Measurements from ENCODE around the gene TMOD1. TPM values are rescaled to one million over a fixed set of nuclear protein-coding genes. Genes with fewer than 3 reads are reported as not detected.

The TMOD1 gene
- total and polyA plus RNA-seq, 2 of the 13 experiments (the other 11 are each of a cell fraction or from before 2014, with no cell fraction given): 0.04 to 0.07 TPM

GRCh38 chr9:97593960-97594359 is 92.5 kb downstream of the TMOD1 start:
- Histone ChIP-seq H3K9ac (ENCODE audit: insufficient read depth, low read depth, low read length) (no peak overlapping the region), H4K20me1 (ENCODE audit: insufficient read depth, low read length) (no peaks in the 10 kb centered on the region), H2AFZ (ENCODE audit: low read length) (no peak overlapping the region), H3K4me1 (ENCODE audit: insufficient read depth, low read length) (peaks cover 6% of the 10 kb centered on the region), H3K27me3 (ENCODE audit: control insufficient read depth in 1 of 2, insufficient read depth in 2 of 2, low read length in 2 of 2) (no peaks in the 10 kb centered on the region), H3K36me3 (replicated peaks in 1 of 2; ENCODE audit: control insufficient read depth in 1 of 2, insufficient read depth in 2 of 2, low read length in 2 of 2) (no peaks in the 10 kb centered on the region), H3K4me2 (ENCODE audit: low read depth, low read length) (no peak overlapping the region), H3K27ac (ENCODE audit: extremely low read length, insufficient read depth, low read length) (no peak overlapping the region), H3K4me3 (replicated peaks in 1 of 3; ENCODE audit: insufficient read depth in 1 of 3, low read depth in 2 of 3, low read length in 3 of 3) (no peak overlapping the region), H3K79me2 (ENCODE audit: insufficient read depth, low read length) (no peaks in the 10 kb centered on the region), H3K9me3 (ENCODE audit: low read length) (no peaks in the 10 kb centered on the region)
- DNase-seq (ENCODE audit: low spot score): no peak
- ATAC-seq: no peak
- no peak for FAIRE-seq
- intact Hi-C loops (cut with micrococcal nuclease; ENCODE audit: unreplicated experiment) (no loop called here), in situ Hi-C loops (cut with HindIII; ENCODE audit: extremely low pct_ligation_motif_present, low pct_unique_long_range_greater_than_20kb) (loop anchor here (10.0 kb wide), 1 partner anchor 129 kb away; no protein-coding TSS in a partner anchor)
- ChIA-PET CTCF (ENCODE audit: low intra/inter-chr PET ratio, low total read pairs) (no interaction called here), POLR2A (no interaction called here)
- WGBS (ENCODE audit: low lambda C conversion rate): 45% methylated on average over 4 of the region's 4 CpGs
- no TSS peak for BruUV-seq (replicated peaks)
- TF ChIP-seq NFE2L1 (CRISPR knock-in tag; IDR thresholded peaks at IDR 0.05; ENCODE audit: borderline replicate concordance): no peak
- no peak for TF ChIP-seq ZNF777 (CRISPR knock-in tag; IDR thresholded peaks at IDR 0.05)
- TF ChIP-seq, protein P1, sequence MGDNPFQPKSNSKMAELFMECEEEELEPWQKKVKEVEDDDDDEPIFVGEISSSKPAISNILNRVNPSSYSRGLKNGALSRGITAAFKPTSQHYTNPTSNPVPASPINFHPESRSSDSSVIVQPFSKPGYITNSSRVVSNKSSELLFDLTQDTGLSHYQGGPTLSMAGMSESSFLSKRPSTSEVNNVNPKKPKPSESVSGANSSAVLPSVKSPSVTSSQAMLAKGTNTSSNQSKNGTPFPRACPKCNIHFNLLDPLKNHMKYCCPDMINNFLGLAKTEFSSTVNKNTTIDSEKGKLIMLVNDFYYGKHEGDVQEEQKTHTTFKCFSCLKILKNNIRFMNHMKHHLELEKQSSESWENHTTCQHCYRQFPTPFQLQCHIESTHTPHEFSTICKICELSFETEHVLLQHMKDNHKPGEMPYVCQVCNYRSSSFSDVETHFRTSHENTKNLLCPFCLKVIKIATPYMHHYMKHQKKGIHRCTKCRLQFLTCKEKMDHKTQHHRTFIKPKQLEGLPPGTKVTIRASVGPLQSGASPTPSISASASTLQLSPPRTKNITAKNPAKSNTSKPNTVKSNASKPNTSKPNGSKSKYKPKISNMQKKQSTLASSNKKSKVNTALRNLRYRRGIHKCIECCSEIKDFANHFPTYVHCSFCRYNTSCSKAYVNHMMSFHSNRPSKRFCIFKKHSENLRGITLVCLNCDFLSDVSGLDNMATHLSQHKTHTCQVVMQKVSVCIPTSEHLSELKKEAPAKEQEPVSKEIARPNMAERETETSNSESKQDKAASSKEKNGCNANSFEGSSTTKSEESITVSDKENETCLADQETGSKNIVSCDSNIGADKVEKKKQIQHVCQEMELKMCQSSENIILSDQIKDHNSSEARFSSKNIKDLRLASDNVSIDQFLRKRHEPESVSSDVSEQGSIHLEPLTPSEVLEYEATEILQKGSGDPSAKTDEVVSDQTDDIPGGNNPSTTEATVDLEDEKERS (CRISPR knock-in tag; IDR thresholded peaks at IDR 0.05): no peak
- no peak for TF ChIP-seq SYNCRIP (IDR thresholded peaks at IDR 0.05; ENCODE audit: insufficient read depth, low read depth, low read length)
- TF ChIP-seq MATR3 (CRISPR knock-in tag; IDR thresholded peaks at IDR 0.05): no peak
- no peak for TF ChIP-seq ZNF432 (CRISPR knock-in tag; IDR thresholded peaks at IDR 0.05; ENCODE audit: borderline replicate concordance)
- TF ChIP-seq MYNN (CRISPR knock-in tag; IDR thresholded peaks at IDR 0.05; ENCODE audit: low read depth): no peak
- no peak for TF ChIP-seq TARDBP (CRISPR knock-in tag; IDR thresholded peaks at IDR 0.05)
- TF ChIP-seq AGO1 (IDR thresholded peaks at IDR 0.05; ENCODE audit: low read depth, low read length, poor library complexity, severe bottlenecking): no peak
- no peak for TF ChIP-seq ZNF530 (CRISPR knock-in tag; IDR thresholded peaks at IDR 0.05; ENCODE audit: low read depth)
- TF ChIP-seq, protein P2, sequence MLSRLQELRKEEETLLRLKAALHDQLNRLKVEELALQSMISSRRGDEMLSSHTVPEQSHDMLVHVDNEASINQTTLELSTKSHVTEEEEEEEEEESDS (CRISPR knock-in tag; IDR thresholded peaks at IDR 0.05; ENCODE audit: borderline replicate concordance): no peak
- TF ChIP-seq RARA (CRISPR knock-in tag; IDR thresholded peaks at IDR 0.05): no peak
- TF ChIP-seq POLR2G (IDR thresholded peaks at IDR 0.05; ENCODE audit: low read depth, low read length): no peak
- TF ChIP-seq POLR2AphosphoS2 (IDR thresholded peaks at IDR 0.05; ENCODE audit: low read depth, low read length): no peak
- TF ChIP-seq, protein P3, sequence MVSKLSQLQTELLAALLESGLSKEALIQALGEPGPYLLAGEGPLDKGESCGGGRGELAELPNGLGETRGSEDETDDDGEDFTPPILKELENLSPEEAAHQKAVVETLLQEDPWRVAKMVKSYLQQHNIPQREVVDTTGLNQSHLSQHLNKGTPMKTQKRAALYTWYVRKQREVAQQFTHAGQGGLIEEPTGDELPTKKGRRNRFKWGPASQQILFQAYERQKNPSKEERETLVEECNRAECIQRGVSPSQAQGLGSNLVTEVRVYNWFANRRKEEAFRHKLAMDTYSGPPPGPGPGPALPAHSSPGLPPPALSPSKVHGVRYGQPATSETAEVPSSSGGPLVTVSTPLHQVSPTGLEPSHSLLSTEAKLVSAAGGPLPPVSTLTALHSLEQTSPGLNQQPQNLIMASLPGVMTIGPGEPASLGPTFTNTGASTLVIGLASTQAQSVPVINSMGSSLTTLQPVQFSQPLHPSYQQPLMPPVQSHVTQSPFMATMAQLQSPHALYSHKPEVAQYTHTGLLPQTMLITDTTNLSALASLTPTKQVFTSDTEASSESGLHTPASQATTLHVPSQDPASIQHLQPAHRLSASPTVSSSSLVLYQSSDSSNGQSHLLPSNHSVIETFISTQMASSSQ (IDR thresholded peaks at IDR 0.05; ENCODE audit: low read depth): no peak
- TF ChIP-seq, protein P3 (CRISPR knock-in tag; IDR thresholded peaks at IDR 0.05; ENCODE audit: borderline replicate concordance): no peak
